GM12878 (cell line): ENCODE results near the gene IGF2R. TPM values are rescaled to one million over a fixed set of nuclear protein-coding genes. Genes with fewer than 3 reads are reported as not detected.

ENCODE experiments used
- ATAC-seq: fragments of 200-7000 bp; cut with Tn5 transposase; 3 replicates; pipeline ENCODE4 v1.9.1; 2020; ENCODE audit warnings: mild to moderate bottlenecking, moderate library complexity
- BruUV-seq: library from RNA; stranded (reverse); fragments of 400-500 nt; replicated peaks from 2 replicates; lab custom pipeline; 2021; lab: Mats Ljungman, UMichigan
- CTCF ChIA-PET: fragments of 300-600 bp; sonication (Branson Sonifier 250); formaldehyde crosslinking; extraction: SDS; loops from one replicate; lab custom pipeline; 2021; ENCODE audit warnings: inconsistent platforms; lab: Yijun Ruan, JAX
- POLR2A ChIA-PET: fragments of 350-600 bp; formaldehyde crosslinking; extraction: SDS; loops from one replicate; lab custom pipeline; 2021; ENCODE audit warnings: inconsistent platforms; lab: Charles Lee
- RAD21 ChIA-PET: fragments of 300-600 bp; sonication (Branson Sonifier 250); formaldehyde crosslinking; loops from one replicate; lab custom pipeline; 2023; ENCODE audit warnings: antibody characterized with exemption; ENCODE audit not compliant: unreplicated experiment; lab: Charles Lee
- SMC1A ChIA-PET: fragments of 300-600 bp; sonication (Branson Sonifier 250); formaldehyde crosslinking; loops from one replicate; lab custom pipeline; 2023; ENCODE audit not compliant: unreplicated experiment, uncharacterized antibody; lab: Charles Lee
- DNase-seq: peaks from one replicate; pipeline ENCODE4 v3.0.0-alpha.2; 2011; ENCODE audit warnings: low read depth, low spot score
- FAIRE-seq: peaks from 3 replicates; lab custom pipeline; 2011; peaks lifted over from hg19 to GRCh38; lab: Jason Lieb, UNC
- H2AFZ ChIP-seq: 2 replicates; pipeline ENCODE4 v1.6.0; 2011; ENCODE audit warnings: low read depth, low read length, control low read depth; ENCODE audit not compliant: control insufficient read depth
- H3K27ac ChIP-seq: 2 replicates; pipeline ENCODE4 v1.5.1; 2011; ENCODE audit warnings: control low read depth; ENCODE audit not compliant: control insufficient read depth, insufficient read depth
- H3K27me3 ChIP-seq, 2 experiments: replicated peaks in 1 of 2; 2 replicates each; pipeline versions ENCODE4 v1.6.0 to v1.6.1; 2011; ENCODE audit warnings: low read length in 1 of 2; ENCODE audit not compliant: control insufficient read depth in 2 of 2, insufficient read depth in 2 of 2
- H3K36me3 ChIP-seq, 2 experiments: 2 replicates each; pipeline ENCODE4 v1.5.1; 2011; ENCODE audit warnings: low read length in 1 of 2; ENCODE audit not compliant: control insufficient read depth in 2 of 2, insufficient read depth in 2 of 2
- H3K4me1 ChIP-seq: 2 replicates; pipeline ENCODE4 v1.6.1; 2011; ENCODE audit warnings: mild to moderate bottlenecking, low read length, moderate library complexity, mixed read lengths; ENCODE audit not compliant: control insufficient read depth, insufficient read depth
- H3K4me2 ChIP-seq: 2 replicates; pipeline ENCODE4 v1.6.0; 2011; ENCODE audit warnings: control low read depth; ENCODE audit not compliant: control insufficient read depth, insufficient read depth
- H3K4me3 ChIP-seq: fragments of 200-600 bp; sonication (generic); 2 replicates; pipeline ENCODE4 v1.5.1; 2016
- H3K79me2 ChIP-seq: 2 replicates; pipeline ENCODE4 v1.6.0; 2011; ENCODE audit warnings: low read length; ENCODE audit not compliant: control insufficient read depth, insufficient read depth
- H3K9ac ChIP-seq: 2 replicates; pipeline ENCODE4 v1.8.0; 2011; ENCODE audit warnings: low read length, control low read depth, mixed read lengths; ENCODE audit not compliant: control insufficient read depth, insufficient read depth
- H3K9me3 ChIP-seq: replicated peaks from 3 replicates; pipeline ENCODE4 v1.5.1; 2011; ENCODE audit warnings: mild to moderate bottlenecking, low read length; ENCODE audit not compliant: control insufficient read depth, insufficient read depth
- H4K20me1 ChIP-seq: 2 replicates; pipeline ENCODE4 v1.6.0; 2011; ENCODE audit not compliant: control insufficient read depth, insufficient read depth
- BACH1 ChIP-seq: fragments of 450-650 bp; IDR thresholded peaks from 2 replicates; pipeline ENCODE4 v1.6.1; 2017; ENCODE audit warnings: mild to moderate bottlenecking, borderline replicate concordance
- CREB1 ChIP-seq: IDR thresholded peaks from 2 replicates; pipeline ENCODE4 v1.6.1; 2012; ENCODE audit warnings: low read depth, mild to moderate bottlenecking, inconsistent platforms
- IRF4 ChIP-seq: IDR thresholded peaks from 2 replicates; pipeline ENCODE4 v1.6.1; 2011; ENCODE audit warnings: low read depth, low read length
- JUNB ChIP-seq: IDR thresholded peaks from 2 replicates; pipeline ENCODE4 v1.6.1; 2016; ENCODE audit warnings: antibody characterized with exemption, mild to moderate bottlenecking
- MEF2B ChIP-seq: fragments of 450-650 bp; IDR thresholded peaks from 2 replicates; pipeline ENCODE4 v1.6.1; 2018; ENCODE audit warnings: mild to moderate bottlenecking, moderate library complexity; ENCODE audit not compliant: partially characterized antibody, poor library complexity, severe bottlenecking
- POLR2AphosphoS5 ChIP-seq: IDR thresholded peaks from 2 replicates; pipeline ENCODE4 v1.6.1; 2011; ENCODE audit warnings: mild to moderate bottlenecking, low read length, inconsistent platforms
- RCOR1 ChIP-seq: conservative IDR thresholded peaks from 2 replicates; pipeline ENCODE4 v1.6.1; 2012; ENCODE audit warnings: low read depth, low read length, improper control_type of control experiment
- RELA ChIP-seq: fragments of 450-650 bp; IDR thresholded peaks from 2 replicates; pipeline ENCODE4 v1.8.0; 2014; ENCODE audit warnings: borderline replicate concordance; ENCODE audit not compliant: partially characterized antibody
- RUNX3 ChIP-seq: IDR thresholded peaks from 2 replicates; pipeline ENCODE4 v1.6.1; 2012; ENCODE audit warnings: low read length, inconsistent platforms
- STAT3 ChIP-seq: IDR thresholded peaks from 2 replicates; pipeline ENCODE4 v1.6.1; 2011; ENCODE audit warnings: low read depth, low read length, improper control_type of control experiment
- WRNIP1 ChIP-seq: IDR thresholded peaks from 2 replicates; pipeline ENCODE4 v1.6.1; 2011; ENCODE audit warnings: low read depth, low read length, improper control_type of control experiment, borderline replicate concordance
- ZSCAN29 ChIP-seq: fragments of 450-650 bp; IDR thresholded peaks from 2 replicates; pipeline ENCODE4 v1.6.1; 2017; ENCODE audit warnings: mild to moderate bottlenecking, moderate library complexity
- WGBS: methylation state at CpG from one replicate; pipeline ENCODE4 v1.1.6; 2016; ENCODE audit warnings: low lambda C conversion rate; ENCODE audit not compliant: insufficient replicate concordance, insufficient coverage; ENCODE audit errors: missing lambda C conversion rate; 5-methylcytosine and 5-hydroxymethylcytosine counted together
- in situ Hi-C: fragments of 300-500 bp; cut with MboI; formaldehyde crosslinking; loops from 9 replicates; pipeline ENCODE4 v1.14.3; 2018; ENCODE audit warnings: mixed read lengths
- intact Hi-C: fragments of 100-400 bp; cut with micrococcal nuclease; formaldehyde crosslinking; loops from one replicate; pipeline ENCODE4 v1.14.2; 2022; ENCODE audit not compliant: unreplicated experiment
- polyA plus RNA-seq, 11 experiments: library from polyadenylated mRNA; depleted of rRNA in 4 of 11; unstranded in 6 of 11; stranded (reverse) in 5 of 11; fragments of >200 nt; fragmentation: Nextera tagmentation in 4 of 11; fragmentation: Illumina TruSeq in 1 of 11; extraction: Ambion mirVana in 4 of 11; extraction: Trizol in 1 of 11; gene quantifications; 1 replicate in 1 of 11; 2 replicates in 10 of 11; pipeline versions ENCODE4 v1.2.1 to v1.2.3, GENCODE V29; 2011 to 2016; ENCODE audit warnings: inconsistent platforms in 2 of 11, missing spikeins in 2 of 11, low read depth in 1 of 11
- total RNA-seq, 4 experiments: library from RNA; depleted of rRNA in 3 of 4; stranded (reverse); fragments of >200 nt in 3 of 4; fragmentation: Illumina TruSeq in 1 of 4; extraction: Trizol in 1 of 4; gene quantifications; 2 replicates each; pipeline versions ENCODE4 v1.2.1 to v1.2.3, GENCODE V29; 2013 to 2021
- TF ChIP-seq, protein P1 (sequence below): IDR thresholded peaks from 2 replicates; pipeline ENCODE4 v1.6.1; 2012; ENCODE audit warnings: improper control_type of control experiment, low read depth, low read length; ENCODE audit not compliant: insufficient replicate concordance
- TF ChIP-seq, protein P2 (sequence below): IDR thresholded peaks from 2 replicates; pipeline ENCODE4 v1.6.1; 2012; ENCODE audit warnings: low read depth, low read length, improper control_type of control experiment
- TF ChIP-seq, protein P3 (sequence below): IDR thresholded peaks from 2 replicates; pipeline ENCODE4 v1.6.1; 2012; ENCODE audit warnings: low read depth, low read length, improper control_type of control experiment
- TF ChIP-seq, protein P4 (sequence below): IDR thresholded peaks from 2 replicates; pipeline ENCODE4 v1.6.1; 2011; ENCODE audit warnings: borderline replicate concordance, low read depth, mild to moderate bottlenecking, moderate library complexity, low read length; ENCODE audit not compliant: insufficient read depth, poor library complexity, severe bottlenecking

Gene IGF2R
- total and polyA plus RNA-seq, 10 of the 15 experiments (the other 5 are each of a cell fraction or from before 2014, with no cell fraction given) = 1.00 to 40.1 (median 16.8) TPM

DNA sequence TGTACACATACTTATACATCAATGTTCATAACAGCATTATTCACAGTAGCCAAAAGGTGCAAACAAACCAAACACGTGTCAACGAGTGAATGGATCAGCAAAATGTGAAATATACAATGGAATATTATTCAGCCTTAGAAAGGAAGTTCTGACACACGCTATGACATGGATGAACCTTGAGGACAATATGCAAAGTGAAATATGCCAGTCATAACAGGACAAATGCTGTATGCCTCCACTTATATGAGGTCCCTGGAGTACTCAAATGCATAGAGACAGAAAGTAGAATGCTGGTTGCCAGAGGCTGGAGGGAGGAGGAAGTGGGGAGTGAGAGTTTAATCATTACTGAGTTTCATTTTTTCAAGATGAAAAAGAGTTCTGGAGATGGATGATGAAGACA lies 37.8 kb upstream of the IGF2R start:
- in situ Hi-C loops = no loop called here
- POLR2A ChIA-PET = interaction anchor here (0.5 to 2.2 kb wide), 8 partner anchors 17 to 1972 kb away, joined by 3 to 14 read pairs (median 7); no protein-coding TSS in a partner anchor
- Histone ChIP-seq H2AFZ (no peak overlapping the region), H3K4me2 (peak overlapping the region; percentile 59; the same call in 1 of the 2 replicates), H3K27ac (peak overlapping the region; percentile 77), H3K9ac (no peak overlapping the region), H3K27me3 (no peaks in the 10 kb centered on the region), H3K4me1 (peaks cover 25% of the 10 kb centered on the region), H4K20me1 (no peaks in the 10 kb centered on the region), H3K9me3 (peaks cover 2% of the 10 kb centered on the region; the same call in 1 of the 3 replicates), H3K36me3 (no peaks in the 10 kb centered on the region), H3K79me2 (no peaks in the 10 kb centered on the region), H3K4me3 (no peak overlapping the region)
- FAIRE-seq (peak; percentile 7), ATAC-seq (peak; percentile 87), DNase-seq (peak; percentile 88)
- RAD21 ChIA-PET = interaction anchor here (0.6 to 5.5 kb wide), 18 partner anchors 10 to 204 kb away, joined by 3 to 34 read pairs (median 6); partner anchors contain the start of genes MRPL18, TCP1 and WTAP
- CTCF ChIA-PET = interaction anchor here (0.6 to 3.7 kb wide), 11 partner anchors 9 to 240 kb away, joined by 3 to 26 read pairs (median 4); partner anchors contain the start of genes MAS1 and MRPL18
- SMC1A ChIA-PET = interaction anchor here (0.9 to 6.8 kb wide), 22 partner anchors 9 to 601 kb away, joined by 3 to 95 read pairs (median 5); partner anchors contain the start of genes IGF2R and MAS1
- no TSS peak for BruUV-seq
- intact Hi-C loops = loop anchor here (2.0 to 5.0 kb wide), 5 partner anchors 18 to 204 kb away; partner anchors contain the start of genes TCP1 and WTAP
- 0% methylated on average over 3 of the region's 3 CpGs for WGBS
- TF ChIP-seq WRNIP1 (no peak), JUNB (peak; percentile 95), CREB1 (peak; percentile 37; the same call in 1 of the 2 replicates), BACH1 (peak; percentile 42; the same call in 1 of the 2 replicates), IRF4 (peak; percentile 97), STAT3 (peak; percentile 79), RCOR1 (no peak), ZSCAN29 (0 out of 2 replicates have a peak, but pooled peaks have one; percentile 2), MEF2B (peak; percentile 95), POLR2AphosphoS5 (no peak), RELA (peak; percentile 8), RUNX3 (peak; percentile 89)
- TF ChIP-seq, protein P1, sequence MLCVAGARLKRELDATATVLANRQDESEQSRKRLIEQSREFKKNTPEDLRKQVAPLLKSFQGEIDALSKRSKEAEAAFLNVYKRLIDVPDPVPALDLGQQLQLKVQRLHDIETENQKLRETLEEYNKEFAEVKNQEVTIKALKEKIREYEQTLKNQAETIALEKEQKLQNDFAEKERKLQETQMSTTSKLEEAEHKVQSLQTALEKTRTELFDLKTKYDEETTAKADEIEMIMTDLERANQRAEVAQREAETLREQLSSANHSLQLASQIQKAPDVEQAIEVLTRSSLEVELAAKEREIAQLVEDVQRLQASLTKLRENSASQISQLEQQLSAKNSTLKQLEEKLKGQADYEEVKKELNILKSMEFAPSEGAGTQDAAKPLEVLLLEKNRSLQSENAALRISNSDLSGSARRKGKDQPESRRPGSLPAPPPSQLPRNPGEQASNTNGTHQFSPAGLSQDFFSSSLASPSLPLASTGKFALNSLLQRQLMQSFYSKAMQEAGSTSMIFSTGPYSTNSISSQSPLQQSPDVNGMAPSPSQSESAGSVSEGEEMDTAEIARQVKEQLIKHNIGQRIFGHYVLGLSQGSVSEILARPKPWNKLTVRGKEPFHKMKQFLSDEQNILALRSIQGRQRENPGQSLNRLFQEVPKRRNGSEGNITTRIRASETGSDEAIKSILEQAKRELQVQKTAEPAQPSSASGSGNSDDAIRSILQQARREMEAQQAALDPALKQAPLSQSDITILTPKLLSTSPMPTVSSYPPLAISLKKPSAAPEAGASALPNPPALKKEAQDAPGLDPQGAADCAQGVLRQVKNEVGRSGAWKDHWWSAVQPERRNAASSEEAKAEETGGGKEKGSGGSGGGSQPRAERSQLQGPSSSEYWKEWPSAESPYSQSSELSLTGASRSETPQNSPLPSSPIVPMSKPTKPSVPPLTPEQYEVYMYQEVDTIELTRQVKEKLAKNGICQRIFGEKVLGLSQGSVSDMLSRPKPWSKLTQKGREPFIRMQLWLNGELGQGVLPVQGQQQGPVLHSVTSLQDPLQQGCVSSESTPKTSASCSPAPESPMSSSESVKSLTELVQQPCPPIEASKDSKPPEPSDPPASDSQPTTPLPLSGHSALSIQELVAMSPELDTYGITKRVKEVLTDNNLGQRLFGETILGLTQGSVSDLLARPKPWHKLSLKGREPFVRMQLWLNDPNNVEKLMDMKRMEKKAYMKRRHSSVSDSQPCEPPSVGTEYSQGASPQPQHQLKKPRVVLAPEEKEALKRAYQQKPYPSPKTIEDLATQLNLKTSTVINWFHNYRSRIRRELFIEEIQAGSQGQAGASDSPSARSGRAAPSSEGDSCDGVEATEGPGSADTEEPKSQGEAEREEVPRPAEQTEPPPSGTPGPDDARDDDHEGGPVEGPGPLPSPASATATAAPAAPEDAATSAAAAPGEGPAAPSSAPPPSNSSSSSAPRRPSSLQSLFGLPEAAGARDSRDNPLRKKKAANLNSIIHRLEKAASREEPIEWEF = peak; percentile 21
- TF ChIP-seq, protein P2, sequence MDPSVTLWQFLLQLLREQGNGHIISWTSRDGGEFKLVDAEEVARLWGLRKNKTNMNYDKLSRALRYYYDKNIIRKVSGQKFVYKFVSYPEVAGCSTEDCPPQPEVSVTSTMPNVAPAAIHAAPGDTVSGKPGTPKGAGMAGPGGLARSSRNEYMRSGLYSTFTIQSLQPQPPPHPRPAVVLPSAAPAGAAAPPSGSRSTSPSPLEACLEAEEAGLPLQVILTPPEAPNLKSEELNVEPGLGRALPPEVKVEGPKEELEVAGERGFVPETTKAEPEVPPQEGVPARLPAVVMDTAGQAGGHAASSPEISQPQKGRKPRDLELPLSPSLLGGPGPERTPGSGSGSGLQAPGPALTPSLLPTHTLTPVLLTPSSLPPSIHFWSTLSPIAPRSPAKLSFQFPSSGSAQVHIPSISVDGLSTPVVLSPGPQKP = no peak
- TF ChIP-seq, protein P3, sequence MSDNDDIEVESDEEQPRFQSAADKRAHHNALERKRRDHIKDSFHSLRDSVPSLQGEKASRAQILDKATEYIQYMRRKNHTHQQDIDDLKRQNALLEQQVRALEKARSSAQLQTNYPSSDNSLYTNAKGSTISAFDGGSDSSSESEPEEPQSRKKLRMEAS = peak; percentile 35; the same call in 1 of the 2 replicates
- TF ChIP-seq, protein P4, sequence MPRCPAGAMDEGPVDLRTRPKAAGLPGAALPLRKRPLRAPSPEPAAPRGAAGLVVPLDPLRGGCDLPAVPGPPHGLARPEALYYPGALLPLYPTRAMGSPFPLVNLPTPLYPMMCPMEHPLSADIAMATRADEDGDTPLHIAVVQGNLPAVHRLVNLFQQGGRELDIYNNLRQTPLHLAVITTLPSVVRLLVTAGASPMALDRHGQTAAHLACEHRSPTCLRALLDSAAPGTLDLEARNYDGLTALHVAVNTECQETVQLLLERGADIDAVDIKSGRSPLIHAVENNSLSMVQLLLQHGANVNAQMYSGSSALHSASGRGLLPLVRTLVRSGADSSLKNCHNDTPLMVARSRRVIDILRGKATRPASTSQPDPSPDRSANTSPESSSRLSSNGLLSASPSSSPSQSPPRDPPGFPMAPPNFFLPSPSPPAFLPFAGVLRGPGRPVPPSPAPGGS = peak; percentile 51
